Stomach (tissue), 9 donors: ENCODE measurements around the gene VEPH1. TPM values are rescaled to one million over a fixed set of nuclear protein-coding genes. Genes with fewer than 3 reads are reported as not detected.
A peak's percentile ranks its signal among the peaks of the same experiment; 100 is the strongest.

Experiments used
- DNase-seq, 2 donors: peaks; one replicate each; pipeline versions ENCODE4 v3.0.0 to v3.0.0-alpha.2; 2013 to 2019
- H3K27ac ChIP-seq, 5 donors: fragments of 200-600 bp in 4 of 5; sonication (generic) in 4 of 5; one replicate each; pipeline ENCODE4 v1.5.1; 2013 to 2019; ENCODE audit warnings: mild to moderate bottlenecking in 1 of 5, moderate library complexity in 1 of 5
- H3K27me3 ChIP-seq, 3 donors: fragments of 200-600 bp; sonication (generic); one replicate each; pipeline ENCODE4 v1.5.1; 2017 to 2019; ENCODE audit warnings: mixed run types in 1 of 3
- H3K36me3 ChIP-seq, 4 donors: fragments of 200-600 bp; sonication (generic); 1 replicate in 3 of 4; 2 replicates in 1 of 4; pipeline ENCODE4 v1.5.1; 2016 to 2019
- H3K4me1 ChIP-seq, 4 donors: fragments of 200-600 bp; sonication (generic); one replicate each; pipeline ENCODE4 v1.5.1; 2016 to 2019
- H3K4me3 ChIP-seq, 4 donors: fragments of 200-600 bp; sonication (generic) in 3 of 4; one replicate each; pipeline ENCODE4 v1.5.1; 2016 to 2019; ENCODE audit warnings: mild to moderate bottlenecking in 1 of 4
- H3K9me3 ChIP-seq, 4 donors: fragments of 200-600 bp; sonication (generic); one replicate each; pipeline ENCODE4 v1.5.1; 2016 to 2019
- CTCF ChIP-seq, 7 experiments: fragments of 450-650 bp in 4 of 7; fragments of 200-600 bp in 3 of 7; sonication (generic) in 3 of 7; IDR thresholded peaks; one replicate each; pipeline ENCODE4 v1.5.1; 2016 to 2019; ENCODE audit warnings: antibody characterized with exemption in 7 of 7, control low read depth in 2 of 7, mild to moderate bottlenecking in 1 of 7
- EP300 ChIP-seq: sonication (generic); formaldehyde crosslinking; IDR thresholded peaks from one replicate; pipeline ENCODE4 v1.6.1; 2017; ENCODE audit warnings: antibody characterized with exemption
- POLR2A ChIP-seq, 4 donors: fragments of 450-650 bp; IDR thresholded peaks; one replicate each; pipeline ENCODE4 v1.6.1; 2016; ENCODE audit warnings: antibody characterized with exemption in 4 of 4, control low read depth in 2 of 4, mild to moderate bottlenecking in 1 of 4, moderate library complexity in 1 of 4
- POLR2AphosphoS5 ChIP-seq, 3 donors: sonication (generic); formaldehyde crosslinking; IDR thresholded peaks; one replicate each; pipeline ENCODE4 v1.6.1; 2016; ENCODE audit warnings: antibody characterized with exemption in 3 of 3
- WGBS, 5 donors: extraction: QIAGEN DNeasy Blood & Tissue Kit in 3 of 5; methylation state at CpG; one replicate each; pipeline versions ENCODE4 v1.1.5 to v1.1.7; 2013 to 2018; 5-methylcytosine and 5-hydroxymethylcytosine counted together
- intact Hi-C: fragments of 100-400 bp; cut with DNase I; formaldehyde crosslinking; loops from one replicate; pipeline ENCODE4 v1.15.1; 2023; ENCODE audit warnings: low total_unique reads
- polyA plus RNA-seq, 3 donors: library from polyadenylated mRNA; stranded (reverse); fragments of 200-250 nt; gene quantifications; one replicate each; pipeline ENCODE4 v1.2.3, GENCODE V29; 2013
- total RNA-seq, 5 donors: library from RNA; depleted of rRNA; stranded (reverse); fragments of >200 nt; gene quantifications; one replicate each; pipeline versions ENCODE4 v1.1.0 to v1.2.3, GENCODE V29; 2014 to 2016
- donor health status: healthy with polysubstance abuse.
- donor health status: Bipolar disorder and iron deficiency.
- donor health status: healthy.

The VEPH1 gene
- total and polyA plus RNA-seq, 8 donors = 0.58 to 9.4 (median 1.5) TPM; not detected in 1

- H3K27ac ChIP-seq = no peak overlapping the region
- intact Hi-C loops = no loop called here
- 70 to 87% (median 75%) methylated on average over 1 of the region's 1 CpG for WGBS, 5 donors
- H3K9me3 ChIP-seq = no peaks in the 10 kb centered on the region
- H3K36me3 ChIP-seq = no peaks in the 10 kb centered on the region
- TF ChIP-seq CTCF (IDR thresholded peaks at IDR 0.05) (no peak), POLR2A (IDR thresholded peaks at IDR 0.05) (no peak), EP300 (no peak), POLR2AphosphoS5 (IDR thresholded peaks at IDR 0.05) (no peak)
- DNase-seq = peak in 1 of 2 donors; percentile 35
- H3K4me1 ChIP-seq = peaks cover 0 to 8% (median 0%) of the 10 kb centered on the region in 4 donors
- H3K27me3 ChIP-seq = no peaks in the 10 kb centered on the region
- H3K4me3 ChIP-seq = no peak overlapping the region
Measured at GRCh38 chr3:157471064-157471463, 32.2 kb downstream of the VEPH1 start.

GRCh38 chr3:157469561-157470294, 33.5 kb downstream of the VEPH1 start:
- no peak for DNase-seq
- intact Hi-C loops = no loop called here
- H3K27ac ChIP-seq = no peak overlapping the region
- H3K4me1 ChIP-seq = peaks cover 0 to 8% (median 0%) of the 10 kb centered on the region in 4 donors
- no peaks in the 10 kb centered on the region for H3K9me3 ChIP-seq
- 78 to 88% (median 86%) methylated on average over 7 of the region's 7 CpGs for WGBS, 5 donors
- no peak overlapping the region for H3K4me3 ChIP-seq
- H3K27me3 ChIP-seq = no peaks in the 10 kb centered on the region
- TF ChIP-seq POLR2A (IDR thresholded peaks at IDR 0.05) (no peak), CTCF (IDR thresholded peaks at IDR 0.05) (no peak), POLR2AphosphoS5 (IDR thresholded peaks at IDR 0.05) (no peak), EP300 (no peak)
- H3K36me3 ChIP-seq = no peaks in the 10 kb centered on the region

DNA sequence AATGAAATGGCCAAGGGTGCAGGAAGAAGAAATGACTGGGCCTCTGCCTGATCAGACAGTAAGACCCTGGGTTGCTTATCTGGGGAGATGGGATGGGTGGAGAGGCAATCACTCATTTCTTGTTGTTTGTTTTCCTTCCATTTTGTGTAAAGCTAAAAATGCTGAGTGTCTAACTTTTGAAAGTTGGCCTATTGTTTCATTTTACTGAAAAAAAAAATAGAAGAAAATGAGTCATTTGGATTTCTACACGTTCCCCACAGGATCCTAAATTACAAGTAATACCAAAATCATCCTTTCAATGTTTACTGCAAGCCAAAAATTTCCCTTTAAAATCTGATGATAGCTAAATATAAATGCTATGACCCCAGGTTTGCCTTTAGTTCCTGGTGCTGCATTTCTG, 36.0 kb downstream of the VEPH1 start:
- 44 to 75% (median 51%) methylated on average over 1 of the region's 1 CpG for WGBS, 5 donors
- intact Hi-C loops = no loop called here
- H3K4me1 ChIP-seq = peaks cover 0 to 7% (median 0%) of the 10 kb centered on the region in 4 donors

DNA sequence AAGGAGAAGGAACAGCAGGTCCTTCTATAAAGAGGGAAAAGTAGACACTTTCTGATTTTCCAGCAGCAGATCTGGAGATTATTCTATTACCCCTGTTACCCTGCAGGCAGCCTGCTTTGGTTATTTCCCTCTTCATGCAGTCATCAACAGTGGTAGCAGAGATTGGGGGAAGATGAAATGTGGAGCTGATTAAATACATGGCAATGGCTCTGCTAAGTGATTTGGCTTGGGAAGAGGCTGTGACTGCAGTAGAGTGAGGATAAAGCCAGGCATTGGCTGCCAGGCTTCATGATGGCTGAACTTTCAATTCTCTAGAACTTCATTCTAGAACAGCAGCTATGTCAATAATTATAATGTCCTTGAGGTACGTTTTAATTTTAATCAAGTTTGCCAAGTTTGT, 37.5 kb downstream of the VEPH1 start:
- no peak overlapping the region for H3K27ac ChIP-seq
- no peaks in the 10 kb centered on the region for H3K27me3 ChIP-seq
- intact Hi-C loops = no loop called here
- no peaks in the 10 kb centered on the region for H3K9me3 ChIP-seq
- DNase-seq = no peak
- no peaks in the 10 kb centered on the region for H3K4me1 ChIP-seq
- H3K4me3 ChIP-seq = no peak overlapping the region
- H3K36me3 ChIP-seq = no peaks in the 10 kb centered on the region
- WGBS, 5 donors = 53 to 73% (median 69%) methylated on average over 1 of the region's 1 CpG
- no peak for TF ChIP-seq POLR2AphosphoS5 (IDR thresholded peaks at IDR 0.05)
- no peak for TF ChIP-seq POLR2A (IDR thresholded peaks at IDR 0.05)
- no peak for TF ChIP-seq EP300
- no peak for TF ChIP-seq CTCF (IDR thresholded peaks at IDR 0.05)

More for the DNA sequence above, 36.0 kb downstream of the VEPH1 start:
- DNase-seq = no peak
- H3K27me3 ChIP-seq = no peaks in the 10 kb centered on the region
- no peak for TF ChIP-seq POLR2AphosphoS5 (IDR thresholded peaks at IDR 0.05)
- TF ChIP-seq POLR2A (IDR thresholded peaks at IDR 0.05) = no peak
- TF ChIP-seq CTCF (IDR thresholded peaks at IDR 0.05) = no peak
- TF ChIP-seq EP300 = no peak
- H3K9me3 ChIP-seq = no peaks in the 10 kb centered on the region
- no peak overlapping the region for H3K27ac ChIP-seq
- no peaks in the 10 kb centered on the region for H3K36me3 ChIP-seq
- no peak overlapping the region for H3K4me3 ChIP-seq
